ENCODE results near the gene MAPT. TPM values are rescaled to one million over a fixed set of nuclear protein-coding genes. Genes with fewer than 3 reads are reported as not detected.

MAPT gene
- total and polyA plus RNA-seq, 3 donors from 2014 or later, result 5.0 to 100 (median 6.1) TPM

DNA sequence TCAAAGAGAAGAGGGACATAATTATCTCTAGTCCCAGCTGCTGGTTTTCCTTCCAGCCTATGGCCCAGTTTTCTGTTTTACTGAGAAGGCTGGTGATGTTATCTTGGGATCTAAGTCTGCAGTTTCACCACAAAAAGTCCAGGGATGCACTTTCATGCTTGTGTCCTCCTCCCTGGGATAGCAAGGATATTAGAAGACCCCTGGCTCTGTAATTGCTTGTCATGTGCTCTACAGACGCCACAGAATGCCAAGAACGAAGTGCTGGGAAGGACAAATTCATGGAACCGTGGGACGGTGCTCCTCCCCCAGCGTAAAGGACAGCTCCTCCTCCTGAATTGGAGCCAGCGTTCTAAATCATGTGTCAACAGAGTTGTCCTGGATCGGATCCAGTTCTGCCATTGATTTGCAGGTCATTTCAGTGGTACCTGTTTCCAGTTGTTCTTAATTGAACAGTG lies 8.6 kb downstream of the MAPT start:
- WGBS, 2 donors, result 47 to 63% methylated on average over 7 of the region's 7 CpGs
- intact Hi-C loops (cut with DNase I; ENCODE audit: low total_unique reads), result no loop called here
- no peak for DNase-seq

DNA sequence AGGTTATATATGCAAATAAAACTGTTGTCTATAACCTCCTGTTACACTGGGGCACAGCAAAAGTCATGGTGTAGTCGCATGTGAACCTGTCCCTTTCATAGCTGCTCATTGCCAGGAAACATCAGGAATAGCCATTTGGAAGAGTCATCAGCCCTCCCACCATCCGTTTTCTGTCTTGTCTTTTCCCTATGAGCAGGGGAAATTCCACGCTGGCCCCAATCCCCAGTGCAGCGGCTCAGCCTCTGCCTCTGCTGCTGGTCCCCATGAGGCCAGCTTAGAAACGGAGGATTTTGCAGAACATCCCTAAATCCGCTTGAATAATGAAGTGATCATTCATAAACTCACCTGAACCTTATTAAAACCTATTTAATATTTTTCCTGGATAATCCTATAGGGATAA lies 10.5 kb downstream of the MAPT start:
- H3K27me3 ChIP-seq, result no peaks in the 10 kb centered on the region
- H3K4me3 ChIP-seq, result no peak overlapping the region
- H3K36me3 ChIP-seq (ENCODE audit: low read depth, missing control alignments), result no peaks in the 10 kb centered on the region
- no peak for TF ChIP-seq POLR2A (IDR thresholded peaks at IDR 0.05)
- TF ChIP-seq, protein P1, sequence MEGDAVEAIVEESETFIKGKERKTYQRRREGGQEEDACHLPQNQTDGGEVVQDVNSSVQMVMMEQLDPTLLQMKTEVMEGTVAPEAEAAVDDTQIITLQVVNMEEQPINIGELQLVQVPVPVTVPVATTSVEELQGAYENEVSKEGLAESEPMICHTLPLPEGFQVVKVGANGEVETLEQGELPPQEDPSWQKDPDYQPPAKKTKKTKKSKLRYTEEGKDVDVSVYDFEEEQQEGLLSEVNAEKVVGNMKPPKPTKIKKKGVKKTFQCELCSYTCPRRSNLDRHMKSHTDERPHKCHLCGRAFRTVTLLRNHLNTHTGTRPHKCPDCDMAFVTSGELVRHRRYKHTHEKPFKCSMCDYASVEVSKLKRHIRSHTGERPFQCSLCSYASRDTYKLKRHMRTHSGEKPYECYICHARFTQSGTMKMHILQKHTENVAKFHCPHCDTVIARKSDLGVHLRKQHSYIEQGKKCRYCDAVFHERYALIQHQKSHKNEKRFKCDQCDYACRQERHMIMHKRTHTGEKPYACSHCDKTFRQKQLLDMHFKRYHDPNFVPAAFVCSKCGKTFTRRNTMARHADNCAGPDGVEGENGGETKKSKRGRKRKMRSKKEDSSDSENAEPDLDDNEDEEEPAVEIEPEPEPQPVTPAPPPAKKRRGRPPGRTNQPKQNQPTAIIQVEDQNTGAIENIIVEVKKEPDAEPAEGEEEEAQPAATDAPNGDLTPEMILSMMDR (IDR thresholded peaks at IDR 0.05), result no peak
- no peaks in the 10 kb centered on the region for H3K9me3 ChIP-seq
- H3K27ac ChIP-seq, result no peak overlapping the region
- intact Hi-C loops (cut with DNase I; ENCODE audit: low total_unique reads), result no loop called here
- 76 to 81% methylated on average over 6 of the region's 6 CpGs for WGBS, 2 donors
- no peaks in the 10 kb centered on the region for H3K4me1 ChIP-seq
- DNase-seq, result no peak

More for the DNA sequence above, 8.6 kb downstream of the MAPT start:
- Histone ChIP-seq H3K36me3 (ENCODE audit: low read depth, missing control alignments) (no peaks in the 10 kb centered on the region), H3K9me3 (no peaks in the 10 kb centered on the region), H3K27me3 (no peaks in the 10 kb centered on the region), H3K4me3 (no peak overlapping the region), H3K27ac (no peak overlapping the region), H3K4me1 (no peaks in the 10 kb centered on the region)
- TF ChIP-seq, protein P1 (IDR thresholded peaks at IDR 0.05), result no peak
- no peak for TF ChIP-seq POLR2A (IDR thresholded peaks at IDR 0.05)

DNA sequence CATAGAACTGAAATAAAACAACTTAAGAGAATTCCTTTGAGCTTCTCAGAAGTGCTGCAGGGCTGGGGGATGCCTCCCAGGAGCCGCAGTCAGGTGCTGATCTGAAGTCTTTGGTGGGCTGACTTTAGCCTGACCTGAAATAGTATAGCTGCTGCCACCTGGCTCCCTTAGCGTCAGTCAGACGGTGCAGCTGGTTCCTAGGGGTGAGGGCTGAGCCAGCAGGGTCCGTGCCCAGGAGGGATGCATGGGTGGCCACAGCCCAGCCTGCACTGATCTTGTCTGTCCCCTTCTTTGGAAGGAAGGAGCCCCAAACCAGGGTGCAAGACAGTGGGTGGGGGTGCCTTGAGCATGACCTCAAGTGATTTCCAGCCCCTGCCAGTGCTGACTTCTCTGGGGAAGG lies 11.5 kb downstream of the MAPT start:
- 47 to 49% methylated on average over 4 of the region's 4 CpGs for WGBS, 2 donors
- intact Hi-C loops (cut with DNase I; ENCODE audit: low total_unique reads), result no loop called here
- H3K9me3 ChIP-seq, result no peaks in the 10 kb centered on the region
- H3K4me1 ChIP-seq, result no peaks in the 10 kb centered on the region
- no peaks in the 10 kb centered on the region for H3K36me3 ChIP-seq (ENCODE audit: low read depth, missing control alignments)
- DNase-seq, result no peak
- H3K27ac ChIP-seq, result no peak overlapping the region
- H3K27me3 ChIP-seq, result no peaks in the 10 kb centered on the region
- H3K4me3 ChIP-seq, result no peak overlapping the region
- TF ChIP-seq POLR2A (IDR thresholded peaks at IDR 0.05), result no peak
- TF ChIP-seq, protein P1 (IDR thresholded peaks at IDR 0.05), result no peak

DNA sequence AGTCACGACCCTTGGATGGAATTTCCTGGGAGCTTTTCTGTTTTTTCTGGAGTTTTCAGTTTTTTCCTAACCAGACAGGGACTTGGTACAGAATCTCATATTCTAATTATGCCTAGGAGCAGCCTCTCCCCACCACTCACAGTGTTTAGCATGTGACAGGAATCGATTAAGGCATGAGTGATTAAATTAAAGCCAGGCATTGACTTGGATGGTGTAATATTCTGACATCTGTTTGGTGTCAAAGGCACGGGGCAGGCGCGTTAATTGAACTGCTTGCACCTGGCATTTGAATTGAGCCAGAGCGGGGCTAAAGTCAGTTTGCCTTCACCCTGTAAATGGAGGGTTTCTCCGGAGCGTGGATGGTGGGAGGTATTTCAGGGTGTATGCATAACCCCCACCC lies 11.9 kb downstream of the MAPT start:
- Histone ChIP-seq H3K9me3 (no peaks in the 10 kb centered on the region), H3K27ac (no peak overlapping the region), H3K27me3 (no peaks in the 10 kb centered on the region), H3K4me3 (no peak overlapping the region), H3K4me1 (no peaks in the 10 kb centered on the region), H3K36me3 (ENCODE audit: low read depth, missing control alignments) (no peaks in the 10 kb centered on the region)
- no peak for DNase-seq
- intact Hi-C loops (cut with DNase I; ENCODE audit: low total_unique reads), result no loop called here
- TF ChIP-seq POLR2A (IDR thresholded peaks at IDR 0.05), result no peak
- TF ChIP-seq, protein P1 (IDR thresholded peaks at IDR 0.05), result no peak
- 71 to 76% methylated on average over 8 of the region's 8 CpGs for WGBS, 2 donors

DNA sequence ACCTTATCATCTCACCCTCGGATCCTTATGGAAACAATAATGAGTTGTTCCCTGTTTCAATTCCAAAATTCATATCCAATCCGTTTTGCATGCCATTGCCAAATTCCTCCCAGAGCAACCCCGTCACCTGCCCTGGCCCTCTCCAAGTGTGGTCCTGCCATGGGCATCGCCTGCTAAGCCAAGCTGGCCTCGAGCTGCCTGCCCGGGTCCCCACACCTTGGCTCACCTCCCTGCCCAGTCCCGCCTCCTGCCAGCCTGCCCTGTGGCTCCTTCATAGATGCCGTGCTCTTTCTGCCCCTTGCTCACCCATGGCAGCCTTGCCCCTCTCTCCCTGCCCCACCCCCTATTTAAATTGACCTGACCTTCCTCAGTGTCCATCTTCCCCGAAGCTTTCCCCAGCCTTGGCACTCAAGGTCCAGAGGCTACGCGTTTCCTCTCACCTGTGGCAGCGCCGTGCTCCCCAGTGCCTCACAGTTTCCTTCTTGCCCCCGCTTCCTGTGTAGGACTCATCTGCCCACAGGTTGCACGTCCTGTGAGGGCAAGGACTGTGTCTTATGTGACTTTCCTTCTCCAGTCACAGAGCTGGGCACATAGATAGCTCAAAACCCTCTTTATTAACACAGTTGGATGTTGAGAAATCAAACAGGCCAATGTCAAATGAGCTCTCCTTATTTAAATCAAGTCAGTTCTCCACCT lies 12.7 kb downstream of the MAPT start:
- H3K27ac ChIP-seq, result no peak overlapping the region
- no peaks in the 10 kb centered on the region for H3K4me1 ChIP-seq
- WGBS, 2 donors, result 91 to 92% methylated on average over 15 of the region's 15 CpGs
- no peak for DNase-seq
- no peaks in the 10 kb centered on the region for H3K9me3 ChIP-seq
- no peaks in the 10 kb centered on the region for H3K36me3 ChIP-seq (ENCODE audit: low read depth, missing control alignments)
- intact Hi-C loops (cut with DNase I; ENCODE audit: low total_unique reads), result no loop called here
- no peak for TF ChIP-seq POLR2A (IDR thresholded peaks at IDR 0.05)
- TF ChIP-seq, protein P1 (IDR thresholded peaks at IDR 0.05), result no peak
- H3K27me3 ChIP-seq, result no peaks in the 10 kb centered on the region
- H3K4me3 ChIP-seq, result no peak overlapping the region

Data from testis (tissue), 3 donors.